Panc1 (cell line): Measurements from ENCODE around the gene PSKH1.

ENCODE experiments used
- CTCF ChIP-seq: fragments of 450-650 bp; IDR thresholded peaks from 2 replicates; pipeline ENCODE4 v1.5.1; 2017; ENCODE audit warnings: mild to moderate bottlenecking
- POLR2AphosphoS5 ChIP-seq: IDR thresholded peaks from 2 replicates; pipeline ENCODE4 v1.6.1; 2012; ENCODE audit warnings: mild to moderate bottlenecking, low read depth, low read length, moderate library complexity
- REST ChIP-seq, 2 experiments: IDR thresholded peaks; 2 replicates each; pipeline ENCODE4 v1.6.1; 2011 to 2012; ENCODE audit warnings: low read depth in 2 of 2, control low read depth in 1 of 2, low read length in 1 of 2, mild to moderate bottlenecking in 1 of 2, moderate library complexity in 1 of 2; ENCODE audit not compliant: insufficient read depth in 1 of 2
- TCF7L2 ChIP-seq: IDR thresholded peaks from 2 replicates; pipeline ENCODE4 v1.6.1; 2011; ENCODE audit warnings: mild to moderate bottlenecking, low read depth, low read length, inconsistent platforms

GRCh38 chr16:67936124-67936879 lies 43.2 kb downstream of the PSKH1 start, which contains the start of gene PSMB10:
- TF ChIP-seq POLR2AphosphoS5 (no peak), CTCF (no peak), REST (IDR thresholded peaks at IDR 0.05; ENCODE audit: insufficient read depth in 1 of 2, low read depth in 2 of 2, low read length in 1 of 2) (no peak), TCF7L2 (no peak)
